Central memory CD4-positive, alpha-beta T cell (primary cell): ENCODE measurements around the gene GUCY1A1.
"Not testable (repeated sequence)": the region's sequence is repeated elsewhere in the genome, so short reads cannot be mapped to it uniquely, and the experiment has no call there.

Experiments
- DNase-seq: peaks from one replicate; pipeline ENCODE4 v3.0.0; 2022
- total RNA-seq, 3 experiments: gene quantifications; one replicate each; lab custom pipeline; 2026; lab: John Stamatoyannopoulos, UW

The GUCY1A1 gene
- total RNA-seq = 0 to 0.04 (median 0) reads per million in 3 experiments

- no peak for DNase-seq
These were observed at the start of gene GUCY1A1 for GRCh38 chr4:155666344-155667221. Gene GUCY1A1 (plus strand): TSS chr4:155666848. CDS start chr4:155696868, 30,020 bp downstream.

GRCh38 chr4:155617296-155617695 lies 49.4 kb upstream of the GUCY1A1 start:
- no peak for DNase-seq

- DNase-seq = no peak
These were observed 48.3 kb upstream of the GUCY1A1 start for GRCh38 chr4:155618183-155618838.

GRCh38 chr4:155620637-155621036 lies 46.0 kb upstream of the GUCY1A1 start:
- DNase-seq = no peak

GRCh38 chr4:155624478-155624877 lies 42.2 kb upstream of the GUCY1A1 start:
- no peak for DNase-seq

GRCh38 chr4:155626561-155626960 lies 40.1 kb upstream of the GUCY1A1 start:
- no peak for DNase-seq

GRCh38 chr4:155629183-155629825 lies 37.3 kb upstream of the GUCY1A1 start:
- no peak for DNase-seq

- no peak for DNase-seq
These were observed 36.7 kb upstream of the GUCY1A1 start for GRCh38 chr4:155629956-155630355.

- DNase-seq = no peak
These were observed 34.3 kb upstream of the GUCY1A1 start for GRCh38 chr4:155632310-155632840.

GRCh38 chr4:155638195-155638965 lies 28.3 kb upstream of the GUCY1A1 start:
- DNase-seq = no peak

GRCh38 chr4:155639704-155640523 lies 26.7 kb upstream of the GUCY1A1 start:
- DNase-seq = no peak

GRCh38 chr4:155640751-155641150 lies 25.9 kb upstream of the GUCY1A1 start:
- DNase-seq = no peak

- no peak for DNase-seq
These were observed 23.6 kb upstream of the GUCY1A1 start for GRCh38 chr4:155643087-155643486.

- no peak for DNase-seq
These were observed 20.6 kb upstream of the GUCY1A1 start for GRCh38 chr4:155646001-155646400.

GRCh38 chr4:155650785-155651184 lies 15.9 kb upstream of the GUCY1A1 start:
- DNase-seq = not testable (repeated sequence)

GRCh38 chr4:155653052-155653451 lies 13.6 kb upstream of the GUCY1A1 start:
- DNase-seq = no peak

GRCh38 chr4:155656025-155656424 lies 10.6 kb upstream of the GUCY1A1 start:
- no peak for DNase-seq

- no peak for DNase-seq
These were observed 9.5 kb upstream of the GUCY1A1 start for GRCh38 chr4:155657169-155657568.

GRCh38 chr4:155657985-155658680 lies 8.5 kb upstream of the GUCY1A1 start:
- no peak for DNase-seq

GRCh38 chr4:155658681-155659064 lies 8.0 kb upstream of the GUCY1A1 start:
- DNase-seq = no peak

- no peak for DNase-seq
These were observed 7.5 kb upstream of the GUCY1A1 start for GRCh38 chr4:155659176-155659575.
